ENCODE results near the gene SLC4A1AP.

DNA sequence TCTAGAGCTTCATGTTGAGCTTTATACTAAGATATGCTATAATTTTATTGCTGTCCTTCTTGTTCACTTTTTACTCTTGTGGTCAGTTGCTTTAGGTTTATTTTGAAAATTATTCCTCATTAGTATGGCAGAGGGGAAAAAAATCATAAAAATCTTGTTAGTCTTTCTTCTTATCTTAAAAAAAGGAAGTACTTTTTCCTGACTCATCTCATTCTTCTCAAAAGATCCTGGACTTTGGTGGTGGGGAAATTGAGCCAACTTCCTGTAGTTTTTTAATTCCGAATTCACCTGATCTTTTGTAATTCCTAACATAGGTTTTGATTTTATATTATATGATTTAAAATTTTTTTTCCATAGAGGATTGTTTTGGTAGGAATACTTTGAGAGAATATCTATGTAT, 3.8 kb downstream of the SLC4A1AP start:
- no peak for TF ChIP-seq BACH1 (tag; IDR thresholded peaks at IDR 0.05)
- no peak for TF ChIP-seq TGIF2 (CRISPR knock-in tag; IDR thresholded peaks at IDR 0.05)
- no peak for TF ChIP-seq ZSCAN29 (IDR thresholded peaks at IDR 0.05)
- no peak for TF ChIP-seq MEF2A (IDR thresholded peaks at IDR 0.05; ENCODE audit: control insufficient read depth, low read depth, low read length)
- no peak for TF ChIP-seq MAZ (CRISPR knock-in tag; conservative IDR thresholded peaks at IDR 0.05 in 1 of 2, IDR thresholded peaks at IDR 0.05 in 1 of 2)
- no peak for TF ChIP-seq SETDB1 (IDR thresholded peaks at IDR 0.05; ENCODE audit: low read length)
- no peak for TF ChIP-seq TCF7 (IDR thresholded peaks at IDR 0.05; ENCODE audit: borderline replicate concordance)
- TF ChIP-seq, protein P1, sequence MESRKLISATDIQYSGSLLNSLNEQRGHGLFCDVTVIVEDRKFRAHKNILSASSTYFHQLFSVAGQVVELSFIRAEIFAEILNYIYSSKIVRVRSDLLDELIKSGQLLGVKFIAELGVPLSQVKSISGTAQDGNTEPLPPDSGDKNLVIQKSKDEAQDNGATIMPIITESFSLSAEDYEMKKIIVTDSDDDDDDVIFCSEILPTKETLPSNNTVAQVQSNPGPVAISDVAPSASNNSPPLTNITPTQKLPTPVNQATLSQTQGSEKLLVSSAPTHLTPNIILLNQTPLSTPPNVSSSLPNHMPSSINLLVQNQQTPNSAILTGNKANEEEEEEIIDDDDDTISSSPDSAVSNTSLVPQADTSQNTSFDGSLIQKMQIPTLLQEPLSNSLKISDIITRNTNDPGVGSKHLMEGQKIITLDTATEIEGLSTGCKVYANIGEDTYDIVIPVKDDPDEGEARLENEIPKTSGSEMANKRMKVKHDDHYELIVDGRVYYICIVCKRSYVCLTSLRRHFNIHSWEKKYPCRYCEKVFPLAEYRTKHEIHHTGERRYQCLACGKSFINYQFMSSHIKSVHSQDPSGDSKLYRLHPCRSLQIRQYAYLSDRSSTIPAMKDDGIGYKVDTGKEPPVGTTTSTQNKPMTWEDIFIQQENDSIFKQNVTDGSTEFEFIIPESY (CRISPR knock-in tag; IDR thresholded peaks at IDR 0.05): no peak
- TF ChIP-seq POLR2A (conservative IDR thresholded peaks at IDR 0.05): no peak
- TF ChIP-seq, protein P2, sequence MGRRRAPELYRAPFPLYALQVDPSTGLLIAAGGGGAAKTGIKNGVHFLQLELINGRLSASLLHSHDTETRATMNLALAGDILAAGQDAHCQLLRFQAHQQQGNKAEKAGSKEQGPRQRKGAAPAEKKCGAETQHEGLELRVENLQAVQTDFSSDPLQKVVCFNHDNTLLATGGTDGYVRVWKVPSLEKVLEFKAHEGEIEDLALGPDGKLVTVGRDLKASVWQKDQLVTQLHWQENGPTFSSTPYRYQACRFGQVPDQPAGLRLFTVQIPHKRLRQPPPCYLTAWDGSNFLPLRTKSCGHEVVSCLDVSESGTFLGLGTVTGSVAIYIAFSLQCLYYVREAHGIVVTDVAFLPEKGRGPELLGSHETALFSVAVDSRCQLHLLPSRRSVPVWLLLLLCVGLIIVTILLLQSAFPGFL (CRISPR knock-in tag; IDR thresholded peaks at IDR 0.05): no peak
- TF ChIP-seq, protein P3, sequence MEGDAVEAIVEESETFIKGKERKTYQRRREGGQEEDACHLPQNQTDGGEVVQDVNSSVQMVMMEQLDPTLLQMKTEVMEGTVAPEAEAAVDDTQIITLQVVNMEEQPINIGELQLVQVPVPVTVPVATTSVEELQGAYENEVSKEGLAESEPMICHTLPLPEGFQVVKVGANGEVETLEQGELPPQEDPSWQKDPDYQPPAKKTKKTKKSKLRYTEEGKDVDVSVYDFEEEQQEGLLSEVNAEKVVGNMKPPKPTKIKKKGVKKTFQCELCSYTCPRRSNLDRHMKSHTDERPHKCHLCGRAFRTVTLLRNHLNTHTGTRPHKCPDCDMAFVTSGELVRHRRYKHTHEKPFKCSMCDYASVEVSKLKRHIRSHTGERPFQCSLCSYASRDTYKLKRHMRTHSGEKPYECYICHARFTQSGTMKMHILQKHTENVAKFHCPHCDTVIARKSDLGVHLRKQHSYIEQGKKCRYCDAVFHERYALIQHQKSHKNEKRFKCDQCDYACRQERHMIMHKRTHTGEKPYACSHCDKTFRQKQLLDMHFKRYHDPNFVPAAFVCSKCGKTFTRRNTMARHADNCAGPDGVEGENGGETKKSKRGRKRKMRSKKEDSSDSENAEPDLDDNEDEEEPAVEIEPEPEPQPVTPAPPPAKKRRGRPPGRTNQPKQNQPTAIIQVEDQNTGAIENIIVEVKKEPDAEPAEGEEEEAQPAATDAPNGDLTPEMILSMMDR (IDR thresholded peaks at IDR 0.05 in 2 of 3, conservative IDR thresholded peaks at IDR 0.05 in 1 of 3; ENCODE audit: insufficient read depth in 2 of 3, low read depth in 1 of 3, low read length in 3 of 3): no peak
- no peak for TF ChIP-seq TEAD1 (CRISPR knock-in tag; IDR thresholded peaks at IDR 0.05)
